NCI-H446 (cell line): ENCODE results near the gene SCNN1A.
A peak's percentile ranks its signal among the peaks of the same experiment; 100 is the strongest.
"Not testable (repeated sequence)": the region's sequence is repeated elsewhere in the genome, so short reads cannot be mapped to it uniquely, and the experiment has no call there.

Source experiments
- DNase-seq, 2 experiments: peaks; one replicate each; lab custom pipeline; 2025; lab: John Stamatoyannopoulos, UW

The SCNN1A gene

GRCh38 chr12:6347367-6348338 is 27.7 kb downstream of the SCNN1A start:
- no peak for DNase-seq

GRCh38 chr12:6346942-6347341 is 28.4 kb downstream of the SCNN1A start:
- DNase-seq = no peak

- no peak for DNase-seq
These were observed 29.0 kb downstream of the SCNN1A start for GRCh38 chr12:6346235-6346832.

GRCh38 chr12:6345319-6346091 is 29.9 kb downstream of the SCNN1A start:
- no peak for DNase-seq

- not testable (repeated sequence) for DNase-seq
These were observed 31.2 kb downstream of the SCNN1A start for GRCh38 chr12:6344101-6344660.

- DNase-seq = no peak
These were observed 31.8 kb downstream of the SCNN1A start for GRCh38 chr12:6343518-6343917.

- no peak for DNase-seq
These were observed 33.0 kb downstream of the SCNN1A start for GRCh38 chr12:6342140-6342889.

- peak in 1 of 2 experiments; percentile 32 for DNase-seq
These were observed 33.8 kb downstream of the SCNN1A start, which contains the start of gene TNFRSF1A for GRCh38 chr12:6341417-6342139. TNFRSF1A (minus strand) TSS chr12:6342076; CDS start chr12:6341814, 262 bp downstream.

GRCh38 chr12:6340745-6341416 is 34.5 kb downstream of the SCNN1A start:
- no peak for DNase-seq

GRCh38 chr12:6340032-6340638 is 35.2 kb downstream of the SCNN1A start:
- DNase-seq = no peak

- no peak for DNase-seq
These were observed 36.4 kb downstream of the SCNN1A start for GRCh38 chr12:6338955-6339354.

- DNase-seq = not testable (repeated sequence)
These were observed 36.8 kb downstream of the SCNN1A start for GRCh38 chr12:6338536-6338935.

GRCh38 chr12:6337958-6338433 is 37.4 kb downstream of the SCNN1A start:
- DNase-seq = no peak

- DNase-seq = no peak
These were observed 38.2 kb downstream of the SCNN1A start for GRCh38 chr12:6336889-6337853.

GRCh38 chr12:6336079-6336888 is 39.1 kb downstream of the SCNN1A start:
- DNase-seq = peak; percentile 62 to 82

GRCh38 chr12:6335451-6336078 is 39.8 kb downstream of the SCNN1A start:
- no peak for DNase-seq

- no peak for DNase-seq
These were observed 40.4 kb downstream of the SCNN1A start for GRCh38 chr12:6334940-6335450.
